H1 (cell line): ENCODE results near the gene CPNE5. TPM values are rescaled to one million over a fixed set of nuclear protein-coding genes. Genes with fewer than 3 reads are reported as not detected.

ENCODE experiments used
- EZH2 ChIP-seq: fragments of 200-600 bp; sonication (generic); IDR thresholded peaks from 2 replicates; pipeline ENCODE4 v1.7.1; 2012; ENCODE audit warnings: low read depth, mild to moderate bottlenecking, moderate library complexity, low read length, inconsistent platforms; ENCODE audit not compliant: severe bottlenecking
- JUND ChIP-seq: IDR thresholded peaks from 2 replicates; pipeline ENCODE4 v1.6.1; 2011; ENCODE audit warnings: mild to moderate bottlenecking, improper control_type of control experiment, low read length
- SIRT6 ChIP-seq: IDR thresholded peaks from one replicate; pipeline ENCODE4 v1.7.1; 2012; ENCODE audit warnings: low read length, inconsistent platforms
- TAF1 ChIP-seq: IDR thresholded peaks from 2 replicates; pipeline ENCODE4 v1.6.1; 2011; ENCODE audit warnings: mild to moderate bottlenecking, low read depth, low read length
- TBP ChIP-seq: IDR thresholded peaks from 2 replicates; pipeline ENCODE4 v1.6.1; 2011; ENCODE audit warnings: low read depth, low read length, improper control_type of control experiment
- ZNF274 ChIP-seq: IDR thresholded peaks from 2 replicates; pipeline ENCODE4 v1.7.0; 2012; ENCODE audit warnings: low read length, borderline replicate concordance; ENCODE audit errors: extremely low read depth
- polyA plus RNA-seq, 7 experiments: library from polyadenylated mRNA; depleted of rRNA in 3 of 7; stranded (reverse) in 5 of 7; unstranded in 2 of 7; fragments of >200 nt in 5 of 7; fragments of 200-250 nt in 2 of 7; gene quantifications; 1 replicate in 5 of 7; 2 replicates in 1 of 7; 4 replicates in 1 of 7; pipeline versions ENCODE4 v1.2.1 to v1.2.3, GENCODE V29; 2011 to 2013; ENCODE audit warnings: missing spikeins in 2 of 7, mixed read lengths in 2 of 7
- total RNA-seq: library from RNA; stranded (reverse); fragmentation: NEBNext Ultra II Directional; extraction: Animal tissue kit (Norgen Biotek cat#: 25700); gene quantifications from 2 replicates; pipeline ENCODE4 v1.2.1, GENCODE V29; 2021

Gene CPNE5
- total and polyA plus RNA-seq, 2 of the 8 experiments (the other 6 are each of a cell fraction or from before 2014, with no cell fraction given) = 0.88 to 1.8 TPM

GRCh38 chr6:36803482-36803881 lies 35.8 kb downstream of the CPNE5 start (continued):
- TF ChIP-seq ZNF274 (no peak), TAF1 (no peak), EZH2 (no peak), JUND (no peak), TBP (no peak), SIRT6 (no peak)
